GM19452 (cell line): Measurements from ENCODE around the gene IL1B.

Experiments used
- ATAC-seq: cut with Tn5 transposase; IDR thresholded peaks from one replicate; pipeline ENCODE4 v1.9.1; 2021; ENCODE audit not compliant: unreplicated experiment

The IL1B gene

GRCh38 chr2:112829961-112830681, 6.5 kb downstream of the IL1B start:
- ATAC-seq, result no peak

GRCh38 chr2:112829101-112829960, 7.2 kb downstream of the IL1B start:
- no peak for ATAC-seq

GRCh38 chr2:112828251-112828691, 8.3 kb downstream of the IL1B start:
- ATAC-seq, result no peak

GRCh38 chr2:112827604-112828185, 8.9 kb downstream of the IL1B start:
- no peak for ATAC-seq

DNA sequence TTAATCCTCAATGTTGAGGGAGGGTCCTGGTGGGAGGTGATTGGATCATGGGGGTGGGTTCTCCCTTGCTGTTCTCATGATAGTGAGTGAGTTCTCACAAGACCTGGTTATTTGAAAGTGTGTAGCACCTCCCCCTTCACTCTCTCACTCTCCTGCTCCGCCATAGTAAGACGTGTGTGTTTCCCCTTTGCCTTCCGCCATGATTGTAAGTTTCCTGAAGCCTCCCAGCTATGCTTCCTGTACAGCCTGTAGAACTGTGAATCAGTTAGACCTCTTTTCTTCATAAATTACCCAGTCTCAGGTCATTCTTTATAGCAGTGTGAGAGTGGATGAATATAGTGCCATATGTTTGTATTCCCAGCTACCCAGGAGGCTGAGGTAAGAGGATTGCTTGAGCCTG, 9.6 kb downstream of the IL1B start:
- no peak for ATAC-seq

DNA sequence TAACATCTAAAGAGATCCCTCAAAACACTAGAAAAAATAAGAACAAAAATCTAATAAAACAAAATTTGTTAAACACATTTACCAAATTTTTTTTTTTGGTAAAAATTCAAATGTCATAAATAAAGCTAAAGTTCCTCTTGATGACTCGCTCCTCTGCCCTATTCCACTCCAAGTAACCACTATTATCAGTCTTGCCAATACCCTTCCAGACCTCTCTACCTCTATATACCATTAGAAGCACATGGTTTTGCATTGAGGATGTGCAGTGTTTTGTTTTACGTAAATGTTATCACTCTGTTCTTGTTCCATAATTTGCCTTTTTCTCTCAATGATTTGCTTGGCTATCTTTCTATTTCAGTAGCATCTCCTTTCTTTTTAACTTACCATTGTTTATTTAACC, 10.9 kb downstream of the IL1B start:
- ATAC-seq, result no peak

GRCh38 chr2:112824694-112825085, 11.9 kb downstream of the IL1B start:
- no peak for ATAC-seq

DNA sequence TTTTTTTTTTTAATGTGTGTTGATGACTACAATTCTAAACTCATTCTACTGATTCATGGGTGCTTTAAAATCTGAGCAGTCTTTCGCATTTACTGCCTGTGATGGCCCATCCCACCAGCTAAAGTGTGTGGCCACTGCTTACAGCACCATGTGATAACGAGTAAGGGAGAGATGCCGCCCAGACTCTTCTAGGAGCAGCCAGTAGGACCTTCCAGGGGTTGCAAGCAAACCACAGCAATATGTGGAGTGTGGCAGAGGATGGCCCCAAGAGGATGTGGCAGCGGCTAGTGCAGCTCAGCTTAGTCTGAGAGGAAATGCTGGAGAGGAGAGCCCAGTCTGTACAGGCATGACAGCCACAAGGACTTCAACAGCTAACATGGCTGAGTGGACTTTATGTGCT, 14.9 kb downstream of the IL1B start:
- ATAC-seq, result no peak

- peak; percentile 78 for ATAC-seq
These were observed 15.4 kb downstream of the IL1B start for GRCh38 chr2:112821142-112821541.

- ATAC-seq, result no peak
These were observed 16.2 kb downstream of the IL1B start for GRCh38 chr2:112820343-112820742.

DNA sequence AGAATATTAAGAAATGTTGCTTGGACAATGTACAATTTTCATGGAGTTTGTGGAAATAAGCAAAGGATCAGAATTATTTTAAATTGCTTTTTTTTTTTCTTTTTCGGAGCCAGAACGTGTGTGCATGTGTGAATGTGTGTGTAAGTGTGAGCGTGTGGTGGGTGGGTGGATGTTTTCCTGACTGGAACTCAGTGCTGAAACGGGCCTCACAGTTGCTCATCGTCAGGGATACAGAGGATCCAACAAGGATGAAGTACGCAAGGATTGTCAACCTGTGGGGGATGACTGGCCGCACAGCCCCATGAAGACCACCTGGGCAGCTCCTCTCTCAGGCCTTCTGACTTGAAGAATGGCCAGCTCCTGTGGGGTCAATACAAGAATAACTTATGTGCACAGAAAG, 17.5 kb downstream of the IL1B start:
- ATAC-seq, result no peak

- no peak for ATAC-seq
These were observed 18.3 kb downstream of the IL1B start for GRCh38 chr2:112818094-112818902.

- ATAC-seq, result no peak
These were observed 19.4 kb downstream of the IL1B start for GRCh38 chr2:112817082-112817689.

DNA sequence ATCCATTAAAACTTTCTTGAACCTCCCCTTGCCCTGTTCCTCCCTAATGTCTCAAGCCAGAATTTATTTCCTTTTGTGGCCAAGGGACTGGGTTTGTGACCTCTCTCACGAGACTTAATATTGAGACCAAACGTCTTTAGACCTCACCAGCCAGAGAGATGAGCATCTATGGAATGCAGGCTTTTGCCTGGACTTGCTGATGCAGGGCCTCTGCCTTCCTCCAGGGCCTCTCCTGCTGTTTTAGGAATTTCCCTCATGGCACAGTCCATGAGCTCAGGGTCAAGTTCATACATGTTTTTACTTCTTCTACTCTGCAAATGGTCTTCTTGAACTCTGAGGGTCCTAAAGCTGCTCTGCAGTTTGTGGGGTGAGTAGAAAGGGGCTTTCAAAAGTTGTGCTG, 22.3 kb downstream of the IL1B start:
- ATAC-seq, result no peak

GRCh38 chr2:112813280-112813966, 23.2 kb downstream of the IL1B start:
- ATAC-seq, result no peak

- ATAC-seq, result no peak
These were observed 24.0 kb downstream of the IL1B start for GRCh38 chr2:112812318-112813267.

DNA sequence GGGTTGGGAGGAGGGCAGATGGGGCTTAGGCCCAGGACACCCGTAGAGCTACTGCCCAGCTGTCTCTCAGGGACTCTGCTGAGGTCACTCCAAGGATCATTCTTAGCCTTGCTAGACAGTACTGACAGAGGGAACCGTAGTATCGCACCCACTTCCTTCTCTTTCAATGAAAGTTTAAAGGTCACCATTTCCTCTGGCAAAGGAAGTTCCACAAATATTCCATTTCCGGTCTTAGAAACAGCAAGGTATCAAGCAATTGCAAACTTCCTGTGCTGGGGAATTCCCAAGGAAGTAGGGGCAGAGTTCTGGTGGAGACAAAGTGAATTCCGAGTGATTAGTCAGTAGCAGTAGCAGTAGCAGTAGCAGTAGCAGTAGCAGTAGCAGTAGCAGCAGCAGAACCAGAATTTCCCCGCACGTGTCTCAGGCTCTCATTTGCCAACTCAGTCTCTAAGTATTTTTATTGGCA, 24.7 kb downstream of the IL1B start:
- no peak for ATAC-seq

GRCh38 chr2:112811276-112811831, 25.2 kb downstream of the IL1B start:
- no peak for ATAC-seq

- ATAC-seq, result no peak
These were observed 27.5 kb downstream of the IL1B start for GRCh38 chr2:112809112-112809511.
